GM18861 (cell line): ENCODE results near the gene CHRND.

Experiments used
- ATAC-seq: cut with Tn5 transposase; IDR thresholded peaks from one replicate; pipeline ENCODE4 v1.9.1; 2021; ENCODE audit not compliant: unreplicated experiment

Gene CHRND

DNA sequence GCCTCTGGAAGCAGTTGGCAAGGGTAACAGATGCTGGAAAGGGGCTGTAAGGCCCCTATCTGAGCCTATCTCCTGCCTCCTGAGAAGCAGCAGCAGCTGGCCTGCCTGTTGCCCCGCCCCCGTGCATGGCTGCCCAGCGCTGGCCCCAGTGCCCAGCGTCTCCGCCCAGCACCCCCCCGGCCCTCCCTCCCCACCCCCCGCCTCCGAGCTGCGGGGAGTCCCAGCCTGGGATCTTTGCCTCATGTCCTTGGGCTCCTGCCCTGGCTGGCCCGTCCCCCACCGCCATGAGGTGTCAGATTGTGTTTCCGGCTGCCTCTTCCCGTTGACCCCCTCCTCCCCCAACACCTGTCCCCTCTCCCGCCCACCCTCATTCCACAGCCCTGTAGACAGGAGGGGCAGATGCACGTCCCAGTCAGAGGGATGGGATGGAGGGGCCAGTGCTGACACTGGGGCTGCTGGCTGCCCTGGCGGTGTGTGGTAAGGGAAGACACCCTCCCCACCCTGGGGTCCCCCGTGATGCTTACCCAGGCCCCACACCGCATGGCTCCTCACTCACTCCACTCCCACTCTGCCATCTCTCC, at the start of gene CHRND:
Gene CHRND, plus strand, starts transcription at position 370 of the 581 bp plus-strand sequence. Its CDS starts 56 bp downstream, at position 426.
- no peak for ATAC-seq

DNA sequence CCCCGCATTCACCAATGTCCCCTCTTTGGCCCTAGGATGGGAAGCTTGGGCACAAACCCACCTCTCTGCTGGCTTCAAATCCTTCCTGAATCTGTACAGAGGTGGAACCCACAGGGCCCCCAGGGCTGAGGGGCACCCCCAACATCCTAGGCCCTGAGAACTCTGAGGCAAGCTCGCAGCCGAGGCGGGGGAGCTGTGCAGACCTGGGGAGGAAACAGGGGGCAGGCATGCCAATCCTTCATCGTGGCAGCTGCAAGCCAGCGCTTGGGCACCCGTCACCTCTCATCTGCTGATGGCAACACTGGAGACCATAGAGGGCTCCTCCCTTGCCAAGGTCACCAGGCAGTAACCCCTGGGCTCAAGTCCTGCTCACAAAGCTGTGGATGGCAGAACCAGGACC, 49.2 kb upstream of the CHRND start:
- ATAC-seq = no peak

DNA sequence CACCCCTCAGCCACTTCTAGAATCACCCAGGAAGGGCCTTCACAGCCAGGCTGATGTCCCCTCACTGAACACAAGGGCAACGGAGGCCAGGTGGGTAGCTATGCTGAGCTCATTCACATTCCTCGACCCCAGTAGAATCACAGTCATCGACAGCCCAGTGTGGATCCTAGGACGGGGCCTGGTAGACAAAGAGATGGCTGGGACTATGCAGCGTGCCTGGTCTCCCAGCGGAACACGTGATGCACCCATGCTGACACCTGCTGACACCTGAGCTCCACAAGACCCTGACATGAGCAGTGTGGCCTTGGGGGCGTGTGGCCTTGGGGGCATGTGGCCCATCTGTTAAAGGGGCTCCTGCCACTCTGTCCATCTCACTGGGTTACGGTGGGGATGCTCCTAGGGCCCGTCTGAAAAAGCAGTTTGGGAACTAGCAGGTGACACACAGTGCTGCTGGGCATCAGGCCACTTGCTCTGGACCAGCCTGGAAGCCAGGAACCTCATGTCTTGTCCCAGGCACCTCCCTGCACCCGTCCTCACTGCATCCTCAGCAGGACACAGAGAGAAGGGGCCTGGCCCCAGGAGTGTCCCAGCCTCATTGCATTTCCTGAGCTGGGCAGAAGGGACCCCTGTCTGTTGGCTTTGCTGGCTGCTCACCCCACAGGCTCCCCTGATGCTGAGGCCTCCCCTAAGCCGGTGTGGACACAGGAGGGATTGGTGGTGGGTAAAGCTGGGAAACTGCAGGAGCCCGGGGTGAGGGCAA, 48.0 kb upstream of the CHRND start:
- no peak for ATAC-seq

DNA sequence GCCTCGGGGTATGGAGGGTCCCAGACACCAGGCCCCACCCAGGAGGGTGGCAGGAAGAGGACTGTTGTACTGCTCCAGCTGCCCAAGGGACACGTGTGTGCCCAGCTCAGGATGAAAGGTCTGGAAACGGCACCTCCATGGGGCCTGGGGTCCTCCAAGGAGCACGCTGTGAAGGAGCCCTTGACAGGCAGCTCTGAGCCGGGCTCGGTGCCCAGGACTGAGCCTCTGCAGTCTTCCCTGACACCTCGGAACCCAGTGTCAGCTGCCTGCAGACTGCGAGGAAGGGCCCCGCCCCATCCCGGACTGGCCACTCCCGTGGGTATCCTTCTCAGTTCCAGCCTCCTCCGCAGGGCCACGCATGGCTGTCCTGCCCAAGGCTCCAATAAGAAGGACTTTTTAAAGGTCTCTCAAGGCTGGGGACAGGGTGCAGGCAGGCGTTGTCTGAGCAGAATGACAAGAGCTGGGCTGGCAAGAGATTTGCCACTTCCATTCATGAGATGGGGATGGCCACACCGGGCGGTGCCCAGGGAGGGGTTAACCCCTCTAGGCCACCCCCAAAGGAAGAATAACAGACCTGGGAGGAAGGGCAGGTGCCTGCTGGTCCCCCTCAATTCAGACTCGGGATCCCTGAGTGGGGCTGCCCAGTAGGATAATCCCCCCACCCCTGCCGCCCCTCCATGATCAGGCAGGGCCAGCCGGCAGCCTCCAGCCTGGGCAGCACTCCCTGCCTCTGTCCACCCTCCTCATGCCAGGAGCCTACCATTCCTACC, 47.2 kb upstream of the CHRND start:
- no peak for ATAC-seq

DNA sequence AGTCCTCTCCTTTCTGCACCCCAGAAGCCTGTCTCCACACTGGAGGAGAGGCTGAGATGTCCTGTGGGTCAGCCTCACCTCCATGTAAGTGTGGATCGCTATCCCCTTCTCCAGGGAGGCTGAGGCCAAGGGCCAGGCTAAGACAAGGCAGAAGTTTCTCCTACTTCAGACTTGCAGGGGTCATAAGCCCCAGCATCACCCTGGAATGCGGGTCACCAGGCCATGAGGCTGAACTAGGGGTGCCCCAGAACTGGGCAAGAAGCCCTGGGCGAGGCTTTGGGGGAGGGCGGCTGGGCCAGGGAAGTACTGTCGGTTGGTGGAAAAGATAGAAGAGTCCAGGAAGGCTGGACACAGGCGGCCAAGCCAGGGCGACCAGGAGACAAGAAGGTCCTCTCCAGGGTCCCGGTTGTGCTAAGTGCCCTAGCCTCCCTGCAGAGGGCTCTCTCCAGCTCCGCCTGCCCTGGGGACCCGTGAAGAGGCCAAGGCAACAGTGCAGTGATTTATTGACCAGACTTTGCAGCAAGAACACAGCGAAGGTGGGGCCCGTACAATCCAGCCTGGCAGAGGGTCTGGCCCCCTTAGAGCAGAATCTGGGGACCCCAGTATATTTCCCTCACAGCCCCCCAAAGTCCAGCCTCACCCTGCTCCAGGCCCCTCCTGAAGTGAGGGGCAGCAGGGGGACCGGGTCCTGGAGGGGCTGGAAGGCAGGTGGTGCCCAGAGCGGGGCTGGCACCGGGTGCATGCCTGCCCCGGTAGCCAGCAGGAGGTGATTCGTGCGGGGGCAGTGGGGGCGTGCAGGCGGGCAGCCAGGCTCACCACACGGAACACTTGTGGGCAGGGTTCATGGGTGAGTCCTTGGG, 46.4 kb upstream of the CHRND start:
- no peak for ATAC-seq

DNA sequence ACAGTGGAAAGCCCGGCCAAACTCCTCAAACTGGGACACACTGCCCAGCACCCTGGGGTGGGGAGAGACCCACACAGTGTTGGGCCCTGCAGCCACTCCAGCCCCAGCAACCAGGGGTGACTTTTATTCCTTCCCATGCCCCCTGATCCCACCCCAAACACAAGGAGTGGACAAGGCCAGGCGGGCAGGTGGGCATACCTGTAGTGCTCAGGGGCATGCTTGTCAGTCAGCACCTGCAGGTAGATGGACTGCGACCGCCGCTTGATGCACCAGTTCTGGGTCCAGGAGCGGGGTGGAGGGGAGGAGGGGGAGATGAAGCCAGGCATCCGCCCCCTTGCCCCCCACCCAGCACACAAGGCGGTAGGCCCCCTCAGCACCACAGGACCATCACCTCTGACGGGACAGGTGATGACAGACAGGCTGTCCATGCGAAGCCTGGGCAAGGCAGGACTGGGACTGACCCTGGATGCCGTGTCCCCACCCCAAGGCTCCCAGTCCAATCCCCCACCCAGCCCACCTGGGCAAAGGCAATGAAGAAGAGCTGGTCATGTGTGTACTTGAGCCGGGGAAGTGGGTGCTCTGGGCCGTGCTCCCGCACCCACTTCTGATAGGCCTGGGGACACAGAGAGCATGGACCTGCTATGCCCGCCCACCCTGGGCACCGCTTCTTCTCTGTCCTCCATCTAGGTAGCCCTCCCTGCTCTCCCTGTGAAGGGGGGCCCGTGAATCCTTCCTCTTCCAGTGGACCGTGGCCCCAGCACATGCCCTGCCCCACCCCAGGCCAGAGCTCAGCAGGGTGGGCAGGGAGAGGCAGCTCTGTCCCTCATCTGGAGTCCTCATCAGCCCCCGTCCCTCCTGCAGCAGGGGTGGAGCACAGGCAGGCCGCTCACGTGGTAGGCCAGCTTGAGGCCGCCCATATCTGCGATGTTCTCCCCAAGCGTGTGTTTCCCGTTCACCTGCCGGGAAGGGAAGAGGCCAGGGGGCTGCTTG, 45.5 kb upstream of the CHRND start:
- no peak for ATAC-seq

DNA sequence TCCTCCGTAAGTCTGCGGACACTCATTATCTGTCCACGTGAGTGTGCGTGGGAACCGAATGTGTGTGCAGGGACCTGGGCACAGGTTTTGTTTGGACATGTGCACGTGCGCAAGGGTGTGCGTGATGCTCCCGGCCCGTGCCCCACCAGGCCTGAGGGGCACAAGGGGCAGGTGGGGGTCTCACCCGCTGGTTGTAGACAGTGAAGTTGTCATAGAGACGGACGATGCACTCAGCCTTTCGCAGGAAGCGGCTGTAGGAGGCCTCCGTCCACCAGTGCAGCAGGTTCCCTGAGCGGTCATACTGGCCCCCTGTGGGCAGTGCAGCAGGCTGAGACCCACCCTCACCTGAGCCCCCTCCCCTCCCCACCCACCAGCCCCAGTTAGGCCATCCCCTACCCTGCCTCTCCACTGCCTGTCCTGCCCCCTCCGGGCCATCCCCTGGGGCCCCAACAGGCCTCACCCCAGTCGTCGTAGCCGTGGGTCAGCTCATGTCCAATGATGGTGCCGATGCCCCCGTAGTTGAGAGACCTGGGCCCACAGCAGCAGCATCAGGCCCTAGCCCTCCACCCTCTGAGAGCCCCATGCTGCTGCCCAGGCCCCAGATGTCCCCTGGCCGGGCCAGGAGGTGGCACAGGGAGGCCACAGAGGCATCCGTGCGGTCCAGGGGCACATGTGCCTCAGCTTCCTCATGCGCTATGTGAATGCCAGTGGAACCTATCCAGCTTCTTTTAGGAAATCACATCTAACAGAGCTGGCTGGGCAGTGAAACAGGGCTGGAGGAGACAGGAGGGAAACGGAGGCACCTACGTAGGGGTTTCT, 44.4 kb upstream of the CHRND start:
- no peak for ATAC-seq

DNA sequence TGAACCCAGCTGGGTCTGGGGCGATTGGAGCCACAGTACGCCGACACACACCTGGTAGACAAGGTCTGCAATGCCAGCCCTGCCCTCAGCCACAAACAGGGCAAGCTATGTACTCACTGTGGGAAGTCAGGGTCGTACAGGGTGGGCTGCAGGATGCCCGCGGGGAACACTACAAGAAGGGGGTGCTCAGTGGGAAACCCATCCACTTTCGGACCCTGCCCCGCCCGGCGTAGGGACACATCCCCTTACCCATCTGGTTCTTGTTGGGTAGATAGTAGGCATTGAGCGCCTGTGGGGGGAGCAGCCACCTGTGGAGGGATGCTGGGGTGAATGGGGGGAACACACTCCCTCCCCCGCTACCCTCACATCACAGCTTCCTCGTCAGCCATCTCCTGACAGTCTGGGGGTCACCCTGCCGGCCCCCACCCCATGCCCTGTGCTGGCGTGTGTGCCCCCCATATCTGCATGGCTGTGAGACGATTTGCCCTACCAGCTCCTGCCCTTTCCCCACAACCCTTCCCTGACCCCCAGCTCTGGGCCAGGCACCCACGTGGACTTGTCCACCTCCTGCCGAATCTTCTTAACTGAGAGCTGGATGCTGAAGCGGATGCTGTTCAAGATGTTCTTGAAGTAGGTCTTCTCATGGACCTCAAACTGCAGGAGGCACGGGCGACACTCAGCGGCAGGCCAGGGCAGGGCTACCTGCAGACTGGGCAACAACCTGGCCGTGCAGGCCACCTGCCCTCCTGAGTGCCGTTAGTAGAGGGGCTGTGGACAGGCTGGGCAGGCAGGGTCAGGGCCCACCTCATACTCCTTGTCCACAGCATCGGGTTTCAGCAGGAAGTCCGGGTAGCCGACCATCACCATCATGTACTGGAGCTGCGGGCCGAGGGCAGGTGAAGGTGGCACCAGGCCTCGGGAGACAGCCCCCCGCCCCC, 43.4 kb upstream of the CHRND start:
- ATAC-seq = no peak

DNA sequence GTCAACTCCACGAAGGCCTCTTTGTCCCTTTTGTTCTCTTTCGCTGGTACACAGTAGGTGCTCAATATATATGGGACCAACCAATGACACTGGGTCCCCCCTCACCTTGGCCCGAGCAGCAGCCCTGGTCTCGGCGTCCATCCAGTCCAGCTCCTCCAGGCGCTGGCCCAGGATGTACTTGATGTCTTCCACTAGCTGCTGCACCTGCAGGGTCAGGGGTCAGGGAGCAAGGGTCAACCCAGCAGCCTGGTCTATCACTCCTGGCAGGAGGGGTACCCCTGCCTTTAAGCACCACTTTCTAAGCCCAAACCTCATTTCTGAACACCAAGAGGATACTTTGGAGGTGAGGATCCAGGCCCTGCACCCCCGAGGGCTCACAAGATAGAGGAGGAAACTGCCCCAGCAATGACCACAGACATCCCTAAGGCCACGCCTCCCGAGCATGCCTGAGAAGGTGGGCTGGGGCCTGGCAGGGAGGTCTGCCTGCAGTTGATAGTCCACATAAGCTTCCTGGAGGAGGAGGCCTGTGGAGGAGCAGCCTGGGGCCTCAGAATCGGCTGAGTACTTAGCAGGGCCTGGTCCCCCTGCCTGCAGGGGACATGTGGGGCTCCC, 42.5 kb upstream of the CHRND start:
- ATAC-seq = no peak

DNA sequence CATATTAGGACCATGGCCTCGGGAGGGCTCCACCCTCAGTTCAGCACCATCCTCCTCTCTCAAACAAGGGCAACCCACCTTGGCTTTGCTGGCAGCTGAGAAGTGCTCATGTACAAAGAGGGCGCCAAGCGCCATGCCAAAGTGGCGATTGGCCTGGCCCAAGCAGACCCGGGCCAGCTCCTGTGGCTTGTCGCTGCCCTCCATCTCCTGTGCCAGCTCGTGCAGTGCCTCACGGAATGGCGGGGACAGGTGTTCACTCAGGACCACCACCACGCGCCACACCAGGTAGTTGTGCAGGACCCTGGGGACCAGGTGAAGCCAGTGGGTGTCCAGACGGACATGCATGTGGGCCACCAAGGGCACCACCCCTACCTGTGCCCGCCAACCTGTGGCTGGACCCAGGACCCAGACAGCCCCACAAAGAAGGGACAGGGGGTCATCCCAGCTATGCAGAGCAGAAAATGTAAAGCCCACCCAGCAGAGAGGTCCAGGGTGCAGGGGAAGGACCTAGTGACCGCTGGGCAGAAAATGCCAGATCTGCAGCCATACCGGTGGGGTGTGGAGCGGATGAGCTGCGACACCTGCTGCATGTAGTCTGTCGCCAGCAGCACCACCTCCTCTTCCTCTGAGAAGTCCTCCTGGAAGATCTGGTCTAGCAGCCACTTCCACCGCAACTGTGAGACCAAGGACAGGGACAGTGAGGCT, 41.9 kb upstream of the CHRND start:
- no peak for ATAC-seq

DNA sequence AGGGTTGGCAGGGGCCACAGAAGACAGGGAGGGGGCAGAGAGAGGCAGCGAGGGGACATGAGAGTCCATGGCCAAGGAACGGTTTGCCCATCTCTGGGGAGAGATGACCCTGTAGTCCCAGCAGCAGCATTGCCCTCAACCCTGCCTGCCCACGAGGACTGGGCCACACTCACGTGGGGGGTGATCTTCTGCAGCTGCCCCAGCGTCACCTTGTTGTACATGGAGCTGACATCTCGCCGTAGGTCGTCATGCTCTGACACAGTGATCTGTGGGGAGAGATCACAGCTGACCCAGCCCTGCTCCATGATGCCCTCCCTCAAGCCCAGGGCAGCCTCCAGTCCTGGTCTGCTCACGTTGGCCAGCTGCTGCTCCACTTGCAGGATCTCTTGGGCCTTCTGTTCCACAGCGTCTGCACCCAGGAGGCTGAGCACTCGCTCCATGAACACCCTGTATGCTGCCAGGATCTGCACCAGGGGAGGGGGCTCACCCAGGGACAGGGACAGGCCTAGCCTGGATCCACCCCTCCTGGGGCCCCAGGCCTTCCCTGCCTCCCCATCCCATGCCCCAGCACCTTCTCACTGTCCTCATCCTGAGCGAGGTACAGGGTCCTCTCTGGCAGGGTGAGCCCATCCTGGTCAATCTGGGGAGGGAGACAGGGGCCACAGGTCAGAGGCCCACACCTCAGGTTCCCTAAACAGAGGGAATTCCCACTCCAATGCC, 41.2 kb upstream of the CHRND start:
- no peak for ATAC-seq

DNA sequence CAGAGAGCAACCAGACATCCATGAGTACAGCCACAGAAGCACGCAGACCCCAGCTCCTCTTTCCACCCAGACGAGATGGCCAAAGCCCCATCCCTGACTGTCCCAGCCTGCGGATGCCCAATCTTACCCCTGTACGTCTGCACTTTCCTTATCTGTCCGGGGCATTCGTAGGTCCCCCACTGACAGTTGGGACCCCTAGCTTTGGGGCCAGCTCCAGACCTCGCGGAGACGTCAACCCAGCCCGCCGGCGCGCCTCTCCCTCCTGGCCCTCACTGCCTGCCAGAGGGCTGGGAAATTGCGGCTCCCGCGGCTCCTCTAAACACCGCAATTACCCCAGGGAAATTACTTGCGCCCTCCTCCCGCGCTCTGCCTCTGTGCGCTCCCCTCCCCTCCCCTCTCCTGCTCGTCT, 40.6 kb upstream of the CHRND start:
- ATAC-seq = no peak

DNA sequence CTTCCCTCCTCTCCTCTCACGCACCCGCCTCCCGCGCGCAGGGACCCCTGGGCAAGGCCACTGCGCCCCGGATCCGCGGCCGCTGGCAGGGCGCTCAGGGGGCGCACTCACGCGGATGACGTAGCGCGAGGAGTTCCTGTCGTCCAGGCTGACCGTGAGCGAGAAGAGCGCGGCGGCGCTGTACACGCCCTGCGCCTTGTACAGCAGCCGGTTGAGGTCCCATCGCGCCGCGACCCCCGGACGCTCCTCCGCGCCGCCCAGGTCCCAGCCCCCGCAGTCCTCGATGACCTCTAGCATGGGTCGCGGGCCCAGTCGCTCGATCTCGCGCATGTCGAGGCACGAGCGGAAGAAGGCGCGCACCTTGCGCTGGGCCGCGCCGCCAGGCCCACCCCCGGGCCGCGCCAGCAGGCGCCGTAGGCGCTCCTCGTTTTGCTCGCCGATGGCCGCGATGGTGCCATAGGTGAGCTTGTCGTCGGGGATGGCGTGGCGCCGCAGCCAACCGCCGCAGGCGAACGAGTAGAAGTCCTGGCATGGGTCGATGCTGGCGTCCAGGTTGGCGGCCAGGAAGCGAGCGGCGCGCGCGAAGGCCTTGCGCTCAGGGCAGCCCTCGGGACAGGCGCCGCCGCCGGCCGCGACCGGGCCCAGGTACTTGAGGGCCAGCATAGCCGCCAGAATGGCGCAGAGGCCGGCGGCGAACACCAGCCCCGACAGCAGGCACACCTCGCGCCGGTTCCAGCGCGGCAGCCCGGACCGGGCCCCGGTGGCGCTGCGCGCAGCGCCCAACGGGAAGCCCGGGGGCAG, 40.0 kb upstream of the CHRND start:
- ATAC-seq = no peak

DNA sequence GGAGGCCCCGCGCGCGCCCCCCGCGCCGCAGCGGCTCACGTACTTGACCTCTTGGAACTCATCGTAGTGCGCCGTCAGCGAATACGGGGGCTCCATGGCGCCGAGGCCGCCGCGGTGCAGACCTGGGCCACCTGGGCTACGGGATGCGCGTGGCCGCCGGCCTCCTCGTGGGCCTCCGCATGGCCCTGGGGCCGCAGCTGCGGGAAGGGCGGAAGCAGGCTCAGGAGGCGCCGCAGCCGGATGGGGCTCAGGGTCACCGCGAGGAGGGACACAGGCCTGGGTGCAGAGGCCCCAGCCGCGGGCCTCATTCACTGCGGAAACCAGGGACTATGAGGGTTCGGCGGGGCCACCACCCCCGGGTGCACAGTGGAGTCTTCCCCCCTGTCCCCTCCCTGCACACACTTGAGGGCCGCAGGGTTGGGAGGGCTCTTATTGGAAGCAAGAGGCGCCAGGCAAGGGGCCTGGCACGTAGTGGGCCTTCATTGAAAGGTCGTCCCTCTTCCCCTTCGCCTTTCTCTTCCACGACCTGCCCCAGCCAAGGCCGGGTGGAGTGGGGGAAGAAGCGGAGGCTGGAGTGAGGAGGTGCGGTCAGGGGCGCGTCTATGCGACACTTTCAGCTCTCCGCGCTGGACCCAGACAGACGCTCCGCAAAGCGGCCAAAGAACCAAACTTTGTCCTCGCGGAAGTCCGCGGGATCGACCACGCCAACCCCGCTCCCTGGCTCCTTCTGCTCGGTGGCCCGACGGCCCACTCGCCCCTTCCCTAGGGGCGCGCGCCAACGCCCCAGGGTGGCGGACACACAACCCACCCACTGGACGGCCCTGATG, 39.2 kb upstream of the CHRND start:
- ATAC-seq = no peak
